SK-N-MC (cell line): Measurements from ENCODE around the gene TCF23.

Experiments used
- EZH2 ChIP-seq: fragments of 200-600 bp; sonication (generic); IDR thresholded peaks from one replicate; pipeline ENCODE4 v1.6.1; 2017; ENCODE audit warnings: antibody characterized with exemption
- FOXP2 ChIP-seq: optimal IDR thresholded peaks from 2 replicates; pipeline ENCODE3; 2011; ENCODE audit warnings: mild to moderate bottlenecking, moderate library complexity; ENCODE audit not compliant: insufficient read depth; ENCODE audit errors: extremely low read length, control extremely low read depth
- POLR2AphosphoS5 ChIP-seq: IDR thresholded peaks from 2 replicates; pipeline ENCODE4 v1.6.1; 2012; ENCODE audit warnings: mild to moderate bottlenecking, low read depth, low read length, borderline replicate concordance

GRCh38 chr2:27135478-27135955 lies 13.3 kb upstream of the TCF23 start:
- TF ChIP-seq EZH2: no peak
- TF ChIP-seq POLR2AphosphoS5: no peak
- TF ChIP-seq FOXP2: no peak
